Sigmoid colon (tissue), 7 donors: ENCODE data around the gene NRG2. TPM values are rescaled to one million over a fixed set of nuclear protein-coding genes. Genes with fewer than 3 reads are reported as not detected.
A peak's percentile ranks its signal among the peaks of the same experiment; 100 is the strongest.

Experiments used
- DNase-seq: peaks from one replicate; pipeline ENCODE4 v3.0.0-alpha.2; 2019
- H3K27ac ChIP-seq, 4 donors: fragments of 200-600 bp; sonication (generic); one replicate each; pipeline ENCODE4 v1.5.1; 2016 to 2019; ENCODE audit warnings: mild to moderate bottlenecking in 1 of 4
- H3K27me3 ChIP-seq, 3 donors: fragments of 200-600 bp; sonication (generic); one replicate each; pipeline ENCODE4 v1.5.1; 2019; ENCODE audit warnings: mild to moderate bottlenecking in 1 of 3
- H3K36me3 ChIP-seq, 4 donors: fragments of 200-600 bp; sonication (generic); one replicate each; pipeline ENCODE4 v1.5.1; 2016 to 2019
- H3K4me1 ChIP-seq, 4 donors: fragments of 200-600 bp; sonication (generic); one replicate each; pipeline ENCODE4 v1.5.1; 2017 to 2019
- H3K4me3 ChIP-seq, 4 donors: fragments of 200-600 bp; sonication (generic); one replicate each; pipeline ENCODE4 v1.5.1; 2017 to 2019; ENCODE audit warnings: mild to moderate bottlenecking in 2 of 4, moderate library complexity in 1 of 4
- H3K9me3 ChIP-seq, 4 donors: fragments of 200-600 bp in 3 of 4; sonication (generic) in 3 of 4; one replicate each; pipeline versions ENCODE4 v1.5.1 to v1.6.1; 2013 to 2019
- CTCF ChIP-seq, 4 experiments: fragments of 450-650 bp in 3 of 4; fragments of 200-600 bp in 1 of 4; IDR thresholded peaks; one replicate each; pipeline ENCODE4 v1.5.1; 2016 to 2019; ENCODE audit warnings: antibody characterized with exemption in 4 of 4, mild to moderate bottlenecking in 3 of 4, moderate library complexity in 2 of 4
- EP300 ChIP-seq, 4 donors: sonication (generic); formaldehyde crosslinking; IDR thresholded peaks; one replicate each; pipeline ENCODE4 v1.6.1; 2017; ENCODE audit warnings: antibody characterized with exemption in 4 of 4
- POLR2A ChIP-seq, 2 donors: fragments of 450-650 bp; IDR thresholded peaks; one replicate each; pipeline ENCODE4 v1.6.1; 2016; ENCODE audit warnings: antibody characterized with exemption in 2 of 2, mild to moderate bottlenecking in 2 of 2, moderate library complexity in 2 of 2
- POLR2AphosphoS5 ChIP-seq, 4 donors: sonication (generic); formaldehyde crosslinking; IDR thresholded peaks; one replicate each; pipeline ENCODE4 v1.6.1; 2017; ENCODE audit warnings: antibody characterized with exemption in 4 of 4
- WGBS, 2 donors: extraction: QIAGEN DNeasy Blood & Tissue Kit; methylation state at CpG; one replicate each; pipeline ENCODE4 v1.1.7; 2013; 5-methylcytosine and 5-hydroxymethylcytosine counted together
- intact Hi-C: fragments of 100-400 bp; cut with DNase I; formaldehyde crosslinking; loops from one replicate; pipeline ENCODE4 v1.15.1; 2023
- polyA plus RNA-seq, 3 donors: library from polyadenylated mRNA; stranded (reverse); fragments of 200-250 nt; gene quantifications; one replicate each; pipeline ENCODE4 v1.2.3, GENCODE V29; 2013
- total RNA-seq, 4 donors: library from RNA; depleted of rRNA; stranded (reverse); fragments of >200 nt; gene quantifications; one replicate each; pipeline ENCODE4 v1.1.0, GENCODE V29; 2016
- donor health status: healthy with polysubstance abuse.
- donor health status: Bipolar disorder and iron deficiency.
- donor health status: healthy.

NRG2 gene
- total and polyA plus RNA-seq, 7 donors: 0.80 to 11.9 (median 4.8) TPM; not detected in 2

- Histone ChIP-seq H3K4me3 (no peak overlapping the region), H3K27me3 (no peaks in the 10 kb centered on the region), H3K4me1 (no peaks in the 10 kb centered on the region), H3K9me3 (no peaks in the 10 kb centered on the region), H3K27ac (no peak overlapping the region), H3K36me3 (no peaks in the 10 kb centered on the region)
- WGBS, 2 donors: 80 to 82% methylated on average over 5 of the region's 5 CpGs
- peak; percentile 45 for DNase-seq
- intact Hi-C loops: no loop called here
- no peak for TF ChIP-seq POLR2A (IDR thresholded peaks at IDR 0.05)
- TF ChIP-seq POLR2AphosphoS5 (IDR thresholded peaks at IDR 0.05): no peak
- no peak for TF ChIP-seq EP300 (IDR thresholded peaks at IDR 0.05)
- no peak for TF ChIP-seq CTCF (IDR thresholded peaks at IDR 0.05)
These were observed 132.2 kb downstream of the NRG2 start for GRCh38 chr5:139910901-139911300.

- TF ChIP-seq EP300 (IDR thresholded peaks at IDR 0.05) (no peak), POLR2AphosphoS5 (IDR thresholded peaks at IDR 0.05) (no peak), CTCF (IDR thresholded peaks at IDR 0.05) (no peak), POLR2A (IDR thresholded peaks at IDR 0.05) (no peak)
- Histone ChIP-seq H3K27me3 (peaks cover 0 to under 1% (median 0%) of the 10 kb centered on the region in 3 donors), H3K27ac (no peak overlapping the region), H3K4me3 (no peak overlapping the region), H3K4me1 (peaks cover 0 to 5% (median 4%) of the 10 kb centered on the region in 4 donors), H3K36me3 (no peaks in the 10 kb centered on the region), H3K9me3 (no peaks in the 10 kb centered on the region)
- 85 to 86% methylated on average over 3 of the region's 3 CpGs for WGBS, 2 donors
- DNase-seq: no peak
- intact Hi-C loops: no loop called here
These were observed 133.1 kb downstream of the NRG2 start for GRCh38 chr5:139910036-139910435.

GRCh38 chr5:139908749-139909148 is 134.3 kb downstream of the NRG2 start:
- Histone ChIP-seq H3K4me3 (no peak overlapping the region), H3K27me3 (peaks cover 0 to 13% (median 6%) of the 10 kb centered on the region in 3 donors), H3K36me3 (no peaks in the 10 kb centered on the region), H3K4me1 (peaks cover 0 to 18% (median 17%) of the 10 kb centered on the region in 4 donors), H3K9me3 (no peaks in the 10 kb centered on the region), H3K27ac (no peak overlapping the region)
- peak; percentile 63 for DNase-seq
- WGBS, 2 donors: 58 to 71% methylated on average over 2 of the region's 2 CpGs
- TF ChIP-seq CTCF (IDR thresholded peaks at IDR 0.05) (no peak), EP300 (IDR thresholded peaks at IDR 0.05) (no peak), POLR2A (IDR thresholded peaks at IDR 0.05) (no peak), POLR2AphosphoS5 (IDR thresholded peaks at IDR 0.05) (no peak)
- intact Hi-C loops: no loop called here

GRCh38 chr5:139906661-139907060 is 136.4 kb downstream of the NRG2 start:
- DNase-seq: no peak
- H3K4me3 ChIP-seq: no peak overlapping the region
- WGBS, 2 donors: 94 to 98% methylated on average over 2 of the region's 2 CpGs
- H3K27ac ChIP-seq: no peak overlapping the region
- intact Hi-C loops: no loop called here
- H3K27me3 ChIP-seq: peaks cover 0 to 19% (median 6%) of the 10 kb centered on the region in 3 donors
- H3K36me3 ChIP-seq: no peaks in the 10 kb centered on the region
- TF ChIP-seq EP300 (IDR thresholded peaks at IDR 0.05): no peak
- no peak for TF ChIP-seq POLR2AphosphoS5 (IDR thresholded peaks at IDR 0.05)
- no peak for TF ChIP-seq CTCF (IDR thresholded peaks at IDR 0.05)
- no peak for TF ChIP-seq POLR2A (IDR thresholded peaks at IDR 0.05)
- H3K4me1 ChIP-seq: peaks cover 0 to 23% (median 21%) of the 10 kb centered on the region in 4 donors
- no peaks in the 10 kb centered on the region for H3K9me3 ChIP-seq
